C4-2B (cell line): ENCODE measurements around the gene KIF14.

Experiments
- H3K27ac ChIP-seq: fragments of 450-650 bp; 2 replicates; pipeline ENCODE4 v1.5.1; 2017
- CTCF ChIP-seq: fragments of 450-650 bp; conservative IDR thresholded peaks from 2 replicates; pipeline ENCODE4 v1.5.1; 2017; ENCODE audit warnings: mild to moderate bottlenecking
- ZFX ChIP-seq: fragments of 450-650 bp; IDR thresholded peaks from 2 replicates; pipeline ENCODE4 v1.6.1; 2017

Gene KIF14

GRCh38 chr1:200624679-200625335 lies 4.3 kb upstream of the KIF14 start:
- TF ChIP-seq ZFX = no peak
- TF ChIP-seq CTCF = no peak
- H3K27ac ChIP-seq = no peak overlapping the region

DNA sequence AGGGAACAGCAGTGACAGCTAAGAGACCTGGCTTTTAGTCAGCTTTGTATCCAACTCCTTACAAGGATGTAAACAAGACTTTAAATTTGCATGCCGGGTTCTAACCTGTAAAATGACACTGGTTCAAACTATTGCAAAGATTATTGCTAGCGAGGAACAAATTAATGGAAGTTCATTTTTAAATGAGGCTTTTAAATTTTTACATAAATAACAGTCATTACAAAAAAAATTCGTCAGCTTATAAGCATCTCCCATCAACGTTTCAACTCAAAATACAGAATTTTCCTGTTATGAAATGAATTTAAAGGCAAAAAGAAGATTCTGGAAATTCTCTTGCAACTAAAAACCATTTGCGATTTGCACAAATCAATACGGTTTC lies 668 bp downstream of the KIF14 start:
- H3K27ac ChIP-seq = peak overlapping the region; percentile 94
- TF ChIP-seq ZFX (no peak), CTCF (no peak)

DNA sequence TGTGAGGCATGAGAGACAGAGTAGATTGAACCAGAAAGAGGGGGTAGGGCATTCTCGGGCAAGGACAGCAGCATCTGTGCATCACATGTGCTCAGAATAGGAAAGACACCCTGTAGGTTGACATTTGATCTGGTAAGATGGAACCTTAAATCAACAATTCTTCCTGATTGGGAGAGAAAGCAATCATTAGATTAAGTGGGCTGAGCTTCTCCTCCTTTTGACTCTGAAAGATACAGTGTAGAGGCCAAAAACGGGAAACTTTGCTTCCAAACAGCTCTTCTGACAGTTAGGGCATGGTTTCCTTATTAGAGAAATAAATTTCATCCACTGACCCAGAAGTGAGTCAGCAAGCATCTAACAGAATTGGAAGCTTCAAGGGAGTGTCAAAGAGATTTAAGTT lies 9.7 kb downstream of the KIF14 start:
- no peak overlapping the region for H3K27ac ChIP-seq
- TF ChIP-seq CTCF (no peak), ZFX (no peak)

- H3K27ac ChIP-seq = no peak overlapping the region
- TF ChIP-seq ZFX (no peak), CTCF (no peak)
Measured at GRCh38 chr1:200602632-200603031, 17.9 kb downstream of the KIF14 start.

DNA sequence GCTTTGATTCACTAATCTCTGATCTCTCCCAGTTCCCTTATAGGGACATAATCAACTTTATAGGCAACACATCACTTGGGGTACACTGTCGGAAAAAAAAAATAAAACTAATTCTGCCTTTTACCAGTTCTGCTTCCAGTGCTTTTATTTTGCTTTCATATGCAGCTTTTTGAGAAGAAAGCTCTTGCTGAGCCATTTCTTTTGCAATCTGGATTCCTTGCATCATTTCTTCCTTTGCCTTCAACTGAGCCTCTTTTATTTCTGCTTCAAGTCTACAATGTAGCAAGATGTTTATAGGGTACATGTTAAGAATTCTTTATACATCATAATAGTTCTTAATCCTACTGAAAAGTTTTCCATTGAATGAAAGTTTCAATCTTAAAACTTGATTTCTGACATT lies 30.6 kb downstream of the KIF14 start:
- H3K27ac ChIP-seq = no peak overlapping the region
- TF ChIP-seq ZFX (no peak), CTCF (no peak)

DNA sequence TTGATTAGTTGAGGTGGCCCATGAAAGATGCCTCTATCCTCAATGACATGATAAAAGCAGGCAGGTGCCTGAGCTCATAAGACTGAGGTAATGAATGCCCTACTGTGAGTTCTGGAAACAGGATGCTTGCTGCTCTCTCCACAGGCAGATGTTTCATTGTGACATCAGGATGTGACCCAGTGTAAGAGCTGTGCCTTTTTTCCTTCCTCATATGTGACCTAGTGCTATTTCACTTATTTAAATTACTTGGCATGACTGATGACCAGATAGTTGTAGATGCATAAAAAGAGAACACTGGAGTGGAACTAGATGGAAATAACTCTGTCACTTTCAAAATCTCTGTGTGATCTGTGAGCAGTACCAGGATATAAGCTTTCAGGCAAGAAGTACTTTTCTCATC lies 31.9 kb downstream of the KIF14 start:
- no peak overlapping the region for H3K27ac ChIP-seq
- TF ChIP-seq CTCF (no peak), ZFX (no peak)

DNA sequence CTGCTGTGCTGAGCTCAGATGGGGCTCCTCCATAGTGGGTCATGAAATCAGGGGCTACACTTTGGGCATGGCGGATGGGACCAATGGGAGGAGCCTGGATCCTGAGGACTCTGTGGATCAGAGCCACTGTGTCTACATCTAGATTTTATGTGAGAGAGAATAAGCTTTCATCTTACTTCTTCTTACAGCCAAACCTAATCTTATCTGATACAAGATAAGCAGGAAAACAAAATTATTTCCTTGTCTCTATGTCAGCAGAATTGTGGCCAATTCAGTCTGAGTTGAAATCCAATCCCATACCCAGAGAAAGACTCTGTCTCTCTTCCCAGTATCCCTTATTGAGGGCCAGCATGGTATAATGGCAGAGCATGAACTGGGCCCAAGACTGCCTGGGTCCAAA lies 56.2 kb downstream of the KIF14 start:
- no peak for TF ChIP-seq ZFX
- TF ChIP-seq CTCF = no peak
- no peak overlapping the region for H3K27ac ChIP-seq
